ENCODE results near the gene ENG. TPM values are rescaled to one million over a fixed set of nuclear protein-coding genes. Genes with fewer than 3 reads are reported as not detected.

Gene ENG
- total and polyA plus RNA-seq, 2 of the 8 experiments (the other 6 are each of a cell fraction or from before 2014, with no cell fraction given) = 1.8 to 4.4 TPM

GRCh38 chr9:127884427-127884911, 30.0 kb upstream of the ENG start:
- Histone ChIP-seq H3K4me3 (ENCODE audit: extremely low read depth in 1 of 4, insufficient read depth in 2 of 4, low read depth in 3 of 4, low read length in 4 of 4) (no peak overlapping the region), H3K23ac (ENCODE audit: insufficient read length) (no peak overlapping the region), H4K91ac (replicated peaks; ENCODE audit: insufficient read length, low read length) (no peak overlapping the region), H2BK12ac (ENCODE audit: low read depth, low read length) (no peak overlapping the region), H3K56ac (replicated peaks; ENCODE audit: insufficient read length, low read depth, low read length) (no peak overlapping the region), H3K79me2 (ENCODE audit: control insufficient read depth in 1 of 2, insufficient read depth in 2 of 2, low read length in 2 of 2) (no peaks in the 10 kb centered on the region), H2BK120ac (replicated peaks; ENCODE audit: low read depth, low read length) (no peak overlapping the region), H2AFZ (ENCODE audit: low read length) (no peak overlapping the region), H3K36me3 (ENCODE audit: control insufficient read depth in 2 of 4, insufficient read depth in 4 of 4, low read length in 3 of 4) (peaks cover 0 to 14% (median 8%) of the 10 kb centered on the region in 4 experiments; a peak in 4 of 8 replicates), H4K8ac (ENCODE audit: extremely low read depth, insufficient read depth, low read length) (no peak overlapping the region), H3K79me1 (ENCODE audit: low read depth, low read length) (no peaks in the 10 kb centered on the region), H3K4ac (replicated peaks; ENCODE audit: insufficient read length, low read depth, low read length) (no peak overlapping the region), H4K5ac (ENCODE audit: insufficient read length, low read depth, low read length) (no peak overlapping the region), H3K27me3 (replicated peaks in 1 of 4; ENCODE audit: control insufficient read depth in 3 of 4, extremely low read depth in 1 of 4, insufficient read depth in 3 of 4, low read length in 3 of 4) (no peaks in the 10 kb centered on the region), H2BK5ac (ENCODE audit: low read depth, low read length) (no peak overlapping the region; the same call in 1 of the 2 replicates), H3K4me1 (replicated peaks in 1 of 4; ENCODE audit: control insufficient read depth in 3 of 4, insufficient read depth in 4 of 4, low read length in 3 of 4) (no peaks in the 10 kb centered on the region; a peak in 3 of 7 replicates), H3K4me2 (ENCODE audit: insufficient read depth in 1 of 2, low read depth in 2 of 2, low read length in 2 of 2) (no peak overlapping the region), H3K27ac (ENCODE audit: low read depth, low read length) (no peak overlapping the region), H3K9ac (replicated peaks in 1 of 4; ENCODE audit: extremely low read depth in 1 of 4, low read depth in 3 of 4, low read length in 3 of 4) (no peak overlapping the region; a peak in 1 of 7 replicates), H2BK20ac (ENCODE audit: low read length) (no peak overlapping the region), H2AK5ac (ENCODE audit: low read depth, low read length) (no peak overlapping the region; the same call in 1 of the 2 replicates), H3K14ac (ENCODE audit: insufficient read length) (no peak overlapping the region), H3K23me2 (ENCODE audit: low read depth, low read length) (no peaks in the 10 kb centered on the region), H3K9me3 (ENCODE audit: insufficient read depth in 2 of 2, low read depth in 1 of 2, low read length in 1 of 2) (no peaks in the 10 kb centered on the region), H3K18ac (ENCODE audit: extremely low read depth, low read length) (no peak overlapping the region), H2BK15ac (ENCODE audit: low read length) (no peak overlapping the region), H4K20me1 (replicated peaks in 1 of 2; ENCODE audit: control insufficient read depth in 1 of 2, insufficient read depth in 2 of 2, low read length in 2 of 2) (peaks cover 0 to 2% of the 10 kb centered on the region in 2 experiments)
- POLR2A ChIA-PET (ENCODE audit: partially characterized antibody) = interaction anchor here (0.8 to 8.6 kb wide), 8 partner anchors 9 to 82 kb away, joined by 3 to 91 read pairs (median 4); partner anchors contain the start of genes PIP5KL1 and ST6GALNAC6
- no peak for TF ChIP-seq SP1 (IDR thresholded peaks at IDR 0.05; ENCODE audit: low read depth, low read length)
- TF ChIP-seq CBX5 (IDR thresholded peaks at IDR 0.05; ENCODE audit: low read depth, low read length) = no peak
- no peak for TF ChIP-seq EP300 (IDR thresholded peaks at IDR 0.05; ENCODE audit: borderline replicate concordance in 1 of 2, low read depth in 2 of 2, low read length in 2 of 2)
- TF ChIP-seq FOSL1 (IDR thresholded peaks at IDR 0.05; ENCODE audit: insufficient read depth, low read depth, low read length) = no peak
- TF ChIP-seq EGR1 (IDR thresholded peaks at IDR 0.05; ENCODE audit: borderline replicate concordance, low read depth, low read length) = no peak
- no peak for TF ChIP-seq EZH2 (IDR thresholded peaks at IDR 0.05; ENCODE audit: low read depth, low read length, severe bottlenecking)
- 89% methylated on average over 11 of the region's 11 CpGs; no CpG with 5 or more reads in 1 of the 2 experiments for WGBS, 2 experiments (ENCODE audit: extremely low coverage in 1 of 2, insufficient coverage in 1 of 2, insufficient read length in 1 of 2, insufficient replicate concordance in 2 of 2, low coverage in 1 of 2, low lambda C conversion rate in 2 of 2, missing lambda C conversion rate in 1 of 2)
- CTCF ChIA-PET (ENCODE audit: partially characterized antibody) = interaction anchor here (0.7 to 2.2 kb wide), 11 partner anchors 9 to 150 kb away, joined by 3 to 10 read pairs (median 5); partner anchors contain the start of genes ST6GALNAC4 and TOR2A
- DNase-seq (ENCODE audit: low read depth in 1 of 2, low spot score in 2 of 2) = no peak
- FAIRE-seq = no peak
